Measurements from ENCODE around the gene EEA1. TPM values are rescaled to one million over a fixed set of nuclear protein-coding genes. Genes with fewer than 3 reads are reported as not detected.

EEA1 gene
- total RNA-seq, 2 experiments from 2014 or later: 3.0 to 11.9 TPM

DNA sequence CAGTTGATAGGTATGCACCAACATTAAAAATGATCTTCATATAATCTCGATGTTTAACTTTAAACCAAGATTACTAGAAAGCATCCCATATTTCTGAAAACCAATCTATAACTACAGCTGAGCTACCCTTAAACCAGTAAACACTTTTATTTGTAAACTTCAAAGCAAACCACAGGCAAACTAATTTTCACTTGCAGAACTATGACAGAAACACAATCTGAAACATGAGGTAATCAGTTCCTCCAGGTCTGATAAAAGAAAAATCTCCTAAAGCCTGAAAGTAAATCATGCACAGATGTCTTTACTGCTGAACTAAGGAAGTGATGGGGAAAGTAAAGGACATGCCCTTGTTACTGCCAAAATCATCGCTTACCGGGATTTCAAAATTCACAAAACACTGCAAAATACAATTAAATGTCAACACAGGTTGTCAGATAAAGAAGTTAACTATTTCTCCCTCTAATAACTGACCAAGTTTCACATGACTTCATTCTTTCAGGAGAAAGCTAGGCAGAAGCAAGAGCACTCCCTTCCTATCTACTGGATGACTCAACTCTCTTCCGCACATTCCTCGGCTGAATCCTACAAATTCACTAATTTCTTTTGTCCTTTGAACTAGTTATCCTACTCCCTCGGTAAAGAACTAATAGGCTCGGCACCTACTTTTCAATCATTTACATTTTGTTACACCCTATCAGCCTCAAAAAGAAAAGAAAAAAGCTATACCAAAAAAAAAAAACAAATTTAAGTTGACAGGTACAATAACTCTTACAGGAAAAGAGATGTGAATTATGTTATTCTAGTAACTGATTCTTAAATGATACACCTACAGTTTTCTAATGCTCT lies 1.4 kb downstream of the EEA1 start:
- TSS peak; percentile 74 for BruUV-seq (replicated peaks)
- peak overlapping the region; percentile 23; the same call in 1 of the 2 replicates for H2AFZ ChIP-seq (ENCODE audit: low read length)
- ChIA-PET POLR2A (interaction anchor here (0.6 to 5.6 kb wide), 8 partner anchors 15 to 790 kb away, joined by 3 to 27 read pairs (median 4); no protein-coding TSS in a partner anchor), CTCF (ENCODE audit: unreplicated experiment) (no interaction called here)
- intact Hi-C loops (cut with micrococcal nuclease; ENCODE audit: unreplicated experiment): loop anchor here (1.0 to 5.0 kb wide), 4 partner anchors 142 to 515 kb away; partner anchors contain the start of gene UBE2N
- H3K36me3 ChIP-seq (ENCODE audit: insufficient read depth, low read length): no peaks in the 10 kb centered on the region
- peaks cover 15% of the 10 kb centered on the region; the same call in 1 of the 2 replicates for H4K20me1 ChIP-seq (ENCODE audit: insufficient read depth, low read length)
- peak overlapping the region; percentile 75 for H3K4me3 ChIP-seq (ENCODE audit: low read depth, low read length, poor library complexity, severe bottlenecking)
- TF ChIP-seq, protein P1, sequence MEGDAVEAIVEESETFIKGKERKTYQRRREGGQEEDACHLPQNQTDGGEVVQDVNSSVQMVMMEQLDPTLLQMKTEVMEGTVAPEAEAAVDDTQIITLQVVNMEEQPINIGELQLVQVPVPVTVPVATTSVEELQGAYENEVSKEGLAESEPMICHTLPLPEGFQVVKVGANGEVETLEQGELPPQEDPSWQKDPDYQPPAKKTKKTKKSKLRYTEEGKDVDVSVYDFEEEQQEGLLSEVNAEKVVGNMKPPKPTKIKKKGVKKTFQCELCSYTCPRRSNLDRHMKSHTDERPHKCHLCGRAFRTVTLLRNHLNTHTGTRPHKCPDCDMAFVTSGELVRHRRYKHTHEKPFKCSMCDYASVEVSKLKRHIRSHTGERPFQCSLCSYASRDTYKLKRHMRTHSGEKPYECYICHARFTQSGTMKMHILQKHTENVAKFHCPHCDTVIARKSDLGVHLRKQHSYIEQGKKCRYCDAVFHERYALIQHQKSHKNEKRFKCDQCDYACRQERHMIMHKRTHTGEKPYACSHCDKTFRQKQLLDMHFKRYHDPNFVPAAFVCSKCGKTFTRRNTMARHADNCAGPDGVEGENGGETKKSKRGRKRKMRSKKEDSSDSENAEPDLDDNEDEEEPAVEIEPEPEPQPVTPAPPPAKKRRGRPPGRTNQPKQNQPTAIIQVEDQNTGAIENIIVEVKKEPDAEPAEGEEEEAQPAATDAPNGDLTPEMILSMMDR (conservative IDR thresholded peaks at IDR 0.05; ENCODE audit: low read length): no peak
- no peak for TF ChIP-seq EZH2phosphoT487 (IDR thresholded peaks at IDR 0.05; ENCODE audit: borderline replicate concordance, low read depth, low read length)
- no peaks in the 10 kb centered on the region for H3K9me2 ChIP-seq (ENCODE audit: insufficient read depth, low read length)
- H3K4me1 ChIP-seq (ENCODE audit: insufficient read depth, low read length, poor library complexity, severe bottlenecking): peaks cover 28% of the 10 kb centered on the region
- H3K4me2 ChIP-seq (ENCODE audit: low read length): peak overlapping the region; percentile 71
- DNase-seq (ENCODE audit: low spot score): peak; percentile 18
- peak overlapping the region; percentile 78 for H3K27ac ChIP-seq (ENCODE audit: low read depth, low read length, poor library complexity, severe bottlenecking)
- H3K79me2 ChIP-seq (ENCODE audit: insufficient read depth, low read depth, low read length): peaks cover 44% of the 10 kb centered on the region; the same call in 1 of the 2 replicates
- no peaks in the 10 kb centered on the region for H3K9me3 ChIP-seq (ENCODE audit: low read length)

DNA sequence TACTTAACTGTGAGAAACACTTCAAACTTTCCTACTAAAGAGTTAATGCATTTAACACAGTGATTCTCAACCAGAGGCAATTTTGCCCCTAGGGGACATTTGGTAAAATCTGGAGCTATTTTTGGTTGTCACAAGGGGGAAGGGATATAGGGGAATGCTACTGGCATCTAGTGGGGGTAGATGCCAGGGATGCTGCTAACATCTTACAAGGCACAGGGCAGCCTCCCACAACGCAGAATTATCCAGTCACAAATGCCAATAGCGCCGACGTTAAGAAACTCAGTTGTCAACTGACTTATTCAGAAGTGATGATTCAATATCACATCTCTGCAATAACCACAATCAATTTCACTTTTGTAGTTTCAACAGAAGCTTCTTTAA lies 2.0 kb downstream of the EEA1 start:
- Histone ChIP-seq H3K9me2 (ENCODE audit: insufficient read depth, low read length) (no peaks in the 10 kb centered on the region), H3K4me3 (ENCODE audit: low read depth, low read length, poor library complexity, severe bottlenecking) (peak overlapping the region; percentile 75), H2AFZ (ENCODE audit: low read length) (no peak overlapping the region), H3K27ac (ENCODE audit: low read depth, low read length, poor library complexity, severe bottlenecking) (no peak overlapping the region), H3K4me1 (ENCODE audit: insufficient read depth, low read length, poor library complexity, severe bottlenecking) (peaks cover 28% of the 10 kb centered on the region), H3K4me2 (ENCODE audit: low read length) (peak overlapping the region; percentile 71), H3K36me3 (ENCODE audit: insufficient read depth, low read length) (no peaks in the 10 kb centered on the region; the same call in 1 of the 2 replicates), H3K9me3 (ENCODE audit: low read length) (no peaks in the 10 kb centered on the region), H3K79me2 (ENCODE audit: insufficient read depth, low read depth, low read length) (peaks cover 44% of the 10 kb centered on the region; the same call in 1 of the 2 replicates), H4K20me1 (ENCODE audit: insufficient read depth, low read length) (peaks cover 15% of the 10 kb centered on the region; the same call in 1 of the 2 replicates)
- DNase-seq (ENCODE audit: low spot score): no peak
- CTCF ChIA-PET (ENCODE audit: unreplicated experiment): no interaction called here
- no peak for TF ChIP-seq EZH2phosphoT487 (IDR thresholded peaks at IDR 0.05; ENCODE audit: borderline replicate concordance, low read depth, low read length)
- TF ChIP-seq, protein P1 (conservative IDR thresholded peaks at IDR 0.05; ENCODE audit: low read length): peak; percentile 51
- intact Hi-C loops (cut with micrococcal nuclease; ENCODE audit: unreplicated experiment): loop anchor here (5.0 kb wide), 2 partner anchors 240 to 515 kb away; partner anchors contain the start of gene UBE2N
- no TSS peak for BruUV-seq (replicated peaks)
- POLR2A ChIA-PET: interaction anchor here (0.6 to 5.6 kb wide), 10 partner anchors 15 to 505 kb away, joined by 3 to 27 read pairs (median 4); no protein-coding TSS in a partner anchor
